Neural cell (in vitro differentiated cells): ENCODE results near the gene PLEKHG7. TPM values are rescaled to one million over a fixed set of nuclear protein-coding genes. Genes with fewer than 3 reads are reported as not detected.

Source experiments
- H2AFZ ChIP-seq: fragments of 200-600, 300-800 bp; sonication (generic), shearing (Covaris generic); 2 replicates; pipeline ENCODE4 v1.6.0; 2014; ENCODE audit warnings: low read depth, mild to moderate bottlenecking, antibody characterized with exemption, low read length, moderate library complexity
- H3F3A ChIP-seq: fragments of 200-600 bp; shearing (Covaris generic); 2 replicates; pipeline ENCODE4 v1.6.1; 2016; ENCODE audit warnings: mild to moderate bottlenecking, moderate library complexity, mixed read lengths, antibody characterized with exemption, low read length; ENCODE audit not compliant: insufficient read depth, poor library complexity, severe bottlenecking
- H3K27ac ChIP-seq: fragments of 200-600, 300-800 bp; sonication (generic), shearing (Covaris generic); 2 replicates; pipeline ENCODE4 v1.5.1; 2014; ENCODE audit warnings: mild to moderate bottlenecking, low read length, moderate library complexity
- H3K27me3 ChIP-seq: fragments of 300-800, 200-600 bp; sonication (generic), shearing (Covaris generic); 2 replicates; pipeline ENCODE4 v1.6.0; 2014; ENCODE audit warnings: mild to moderate bottlenecking, low read depth, low read length, moderate library complexity; ENCODE audit not compliant: insufficient read depth
- H3K36me3 ChIP-seq: fragments of 300-800, 200-600 bp; sonication (generic), shearing (Covaris generic); 2 replicates; pipeline ENCODE4 v1.5.1; 2014; ENCODE audit warnings: mild to moderate bottlenecking, antibody characterized with exemption, low read length, moderate library complexity; ENCODE audit not compliant: insufficient read depth
- H3K4me2 ChIP-seq: fragments of 300-800, 200-600 bp; sonication (generic), shearing (Covaris generic); 2 replicates; pipeline ENCODE4 v1.6.0; 2014; ENCODE audit warnings: mild to moderate bottlenecking, low read length
- H3K4me3 ChIP-seq: fragments of 300-800, 200-600 bp; sonication (generic), shearing (Covaris generic); 2 replicates; pipeline ENCODE4 v1.5.1; 2014; ENCODE audit warnings: mild to moderate bottlenecking, low read length, moderate library complexity
- H3K79me2 ChIP-seq: fragments of 200-600 bp; shearing (Covaris generic); replicated peaks from 2 replicates; pipeline ENCODE4 v1.6.0; 2014; ENCODE audit warnings: mild to moderate bottlenecking, low read length, moderate library complexity; ENCODE audit not compliant: insufficient read depth
- H3K9ac ChIP-seq: fragments of 300-800, 200-600 bp; sonication (generic), shearing (Covaris generic); 2 replicates; pipeline ENCODE4 v1.6.1; 2016; ENCODE audit warnings: mild to moderate bottlenecking, low read length, mixed read lengths
- H3K9me2 ChIP-seq: fragments of 200-600 bp; shearing (Covaris generic); 2 replicates; pipeline ENCODE4 v1.6.1; 2016; ENCODE audit warnings: mild to moderate bottlenecking, low read length, mixed read lengths; ENCODE audit not compliant: insufficient read depth
- H3K9me3 ChIP-seq: fragments of 200-600, 300-800 bp; sonication (generic), shearing (Covaris generic); 2 replicates; pipeline ENCODE4 v1.6.1; 2016; ENCODE audit warnings: mild to moderate bottlenecking, mixed run types, low read length, moderate library complexity, mixed read lengths
- H4K20me1 ChIP-seq: fragments of 200-600 bp; shearing (Covaris generic); 2 replicates; pipeline ENCODE4 v1.6.1; 2016; ENCODE audit warnings: mild to moderate bottlenecking, mixed run types; ENCODE audit not compliant: insufficient read depth
- CTCF ChIP-seq: fragments of 450-650 bp; IDR thresholded peaks from 2 replicates; pipeline ENCODE4 v1.5.1; 2014; ENCODE audit warnings: antibody characterized with exemption, mild to moderate bottlenecking, moderate library complexity; ENCODE audit not compliant: poor library complexity, severe bottlenecking
- EP300 ChIP-seq: fragments of 450-650 bp; conservative IDR thresholded peaks from 2 replicates; pipeline ENCODE4 v1.6.1; 2014; ENCODE audit warnings: antibody characterized with exemption, mild to moderate bottlenecking, moderate library complexity; ENCODE audit not compliant: poor library complexity, severe bottlenecking
- EZH2 ChIP-seq: fragments of 200-600, 300-800 bp; shearing (Covaris generic), sonication (generic); IDR thresholded peaks from 2 replicates; pipeline ENCODE4 v1.6.1; 2014; ENCODE audit warnings: antibody characterized with exemption, low read length, borderline replicate concordance, mild to moderate bottlenecking; ENCODE audit not compliant: insufficient read depth, poor library complexity, severe bottlenecking
- MXI1 ChIP-seq: fragments of 450-650 bp; conservative IDR thresholded peaks from 2 replicates; pipeline ENCODE4 v1.6.1; 2014; ENCODE audit warnings: antibody characterized with exemption, mild to moderate bottlenecking; ENCODE audit not compliant: poor library complexity, severe bottlenecking
- POLR2AphosphoS5 ChIP-seq: IDR thresholded peaks from 2 replicates; pipeline ENCODE4 v1.6.1; 2012
- RAD21 ChIP-seq: fragments of 450-650 bp; conservative IDR thresholded peaks from 2 replicates; pipeline ENCODE4 v1.6.1; 2014; ENCODE audit warnings: antibody characterized with exemption, mild to moderate bottlenecking, moderate library complexity
- REST ChIP-seq: IDR thresholded peaks from 2 replicates; pipeline ENCODE4 v1.6.1; 2012; ENCODE audit warnings: borderline replicate concordance
- SMC3 ChIP-seq: fragments of 450-650 bp; conservative IDR thresholded peaks from 2 replicates; pipeline ENCODE4 v1.6.1; 2014; ENCODE audit warnings: antibody characterized with exemption, mild to moderate bottlenecking, moderate library complexity; ENCODE audit not compliant: poor library complexity
- TAF1 ChIP-seq: IDR thresholded peaks from 2 replicates; pipeline ENCODE4 v1.6.1; 2012; ENCODE audit warnings: low read depth
- polyA plus RNA-seq: library from polyadenylated mRNA; depleted of rRNA; stranded (reverse); fragments of >200 nt; gene quantifications from 2 replicates; pipeline ENCODE4 v1.2.3, GENCODE V29; 2014

PLEKHG7 gene
- polyA plus RNA-seq, 1 donor from 2014 or later: not detected

- H2AFZ ChIP-seq: no peak overlapping the region
- no peaks in the 10 kb centered on the region for H4K20me1 ChIP-seq
- no peak overlapping the region for H3K9ac ChIP-seq
- H3K79me2 ChIP-seq: no peaks in the 10 kb centered on the region
- TF ChIP-seq EP300 (no peak), EZH2 (no peak), REST (no peak), MXI1 (no peak), TAF1 (no peak), RAD21 (no peak), POLR2AphosphoS5 (no peak)
- no peaks in the 10 kb centered on the region for H3K36me3 ChIP-seq
- no peaks in the 10 kb centered on the region for H3K27me3 ChIP-seq
- H3F3A ChIP-seq: no peaks in the 10 kb centered on the region
- H3K4me2 ChIP-seq: no peak overlapping the region
- no peak overlapping the region for H3K4me3 ChIP-seq
- H3K9me3 ChIP-seq: no peaks in the 10 kb centered on the region
- no peaks in the 10 kb centered on the region for H3K9me2 ChIP-seq
- H3K27ac ChIP-seq: no peak overlapping the region
Measured at GRCh38 chr12:92707926-92708325, 5.1 kb downstream of the PLEKHG7 start.

- Histone ChIP-seq H3F3A (no peaks in the 10 kb centered on the region), H3K27ac (no peak overlapping the region), H3K9me3 (no peaks in the 10 kb centered on the region), H2AFZ (no peak overlapping the region), H3K79me2 (no peaks in the 10 kb centered on the region), H3K36me3 (no peaks in the 10 kb centered on the region), H3K9ac (no peak overlapping the region), H4K20me1 (no peaks in the 10 kb centered on the region), H3K27me3 (no peaks in the 10 kb centered on the region), H3K4me2 (no peak overlapping the region), H3K4me3 (no peak overlapping the region), H3K9me2 (no peaks in the 10 kb centered on the region)
- TF ChIP-seq RAD21: no peak
Measured at GRCh38 chr12:92715625-92716024, 12.8 kb downstream of the PLEKHG7 start.

GRCh38 chr12:92717202-92717601 lies 14.4 kb downstream of the PLEKHG7 start:
- H3K9ac ChIP-seq: no peak overlapping the region
- TF ChIP-seq REST (no peak), MXI1 (no peak), CTCF (no peak), TAF1 (no peak), SMC3 (no peak), RAD21 (no peak), EP300 (no peak), POLR2AphosphoS5 (no peak), EZH2 (no peak)
- H3K27me3 ChIP-seq: no peaks in the 10 kb centered on the region
- no peaks in the 10 kb centered on the region for H3K9me3 ChIP-seq
- H3K27ac ChIP-seq: no peak overlapping the region
- H2AFZ ChIP-seq: no peak overlapping the region
- no peaks in the 10 kb centered on the region for H3K79me2 ChIP-seq
- H3F3A ChIP-seq: no peaks in the 10 kb centered on the region
- no peak overlapping the region for H3K4me3 ChIP-seq
- H4K20me1 ChIP-seq: no peaks in the 10 kb centered on the region
- H3K9me2 ChIP-seq: no peaks in the 10 kb centered on the region
- H3K36me3 ChIP-seq: no peaks in the 10 kb centered on the region
- H3K4me2 ChIP-seq: no peak overlapping the region
